HG03342 (cell line): Measurements from ENCODE around the gene ADGRD2.

Experiments
- ATAC-seq: cut with Tn5 transposase; IDR thresholded peaks from one replicate; pipeline ENCODE4 v1.9.1; 2021; ENCODE audit warnings: mild to moderate bottlenecking, moderate library complexity; ENCODE audit not compliant: unreplicated experiment

Gene ADGRD2

GRCh38 chr9:124456341-124457078 is 6.3 kb downstream of the ADGRD2 start:
- ATAC-seq: no peak

- ATAC-seq: no peak
Measured at GRCh38 chr9:124457079-124457886, 7.0 kb downstream of the ADGRD2 start.

- ATAC-seq: no peak
Measured at GRCh38 chr9:124457887-124458431, 7.7 kb downstream of the ADGRD2 start.

GRCh38 chr9:124458441-124458840 is 8.2 kb downstream of the ADGRD2 start:
- ATAC-seq: no peak

- no peak for ATAC-seq
Measured at GRCh38 chr9:124462739-124463138, 12.5 kb downstream of the ADGRD2 start.

- ATAC-seq: no peak
Measured at GRCh38 chr9:124465736-124466135, 15.5 kb downstream of the ADGRD2 start.

- no peak for ATAC-seq
Measured at GRCh38 chr9:124467410-124468060, 17.3 kb downstream of the ADGRD2 start.

GRCh38 chr9:124468061-124468740 is 17.9 kb downstream of the ADGRD2 start:
- no peak for ATAC-seq

GRCh38 chr9:124469011-124469832 is 19.0 kb downstream of the ADGRD2 start:
- no peak for ATAC-seq

- ATAC-seq: no peak
Measured at GRCh38 chr9:124470306-124470705, 20.1 kb downstream of the ADGRD2 start.

GRCh38 chr9:124470726-124471125 is 20.5 kb downstream of the ADGRD2 start:
- ATAC-seq: no peak

GRCh38 chr9:124471761-124472160 is 21.5 kb downstream of the ADGRD2 start:
- no peak for ATAC-seq

- no peak for ATAC-seq
Measured at GRCh38 chr9:124472770-124473169, 22.5 kb downstream of the ADGRD2 start.

- no peak for ATAC-seq
Measured at GRCh38 chr9:124473310-124473709, 23.1 kb downstream of the ADGRD2 start.

GRCh38 chr9:124474151-124474550 is 23.9 kb downstream of the ADGRD2 start:
- ATAC-seq: no peak

GRCh38 chr9:124475158-124475867 is 25.1 kb downstream of the ADGRD2 start:
- ATAC-seq: no peak

GRCh38 chr9:124475868-124476690 is 25.8 kb downstream of the ADGRD2 start:
- ATAC-seq: no peak

- no peak for ATAC-seq
Measured at GRCh38 chr9:124477211-124477647, 27.0 kb downstream of the ADGRD2 start.
